Spleen (tissue), 11 donors: ENCODE data around the gene ADAP1. TPM values are rescaled to one million over a fixed set of nuclear protein-coding genes. Genes with fewer than 3 reads are reported as not detected.

ENCODE experiments used
- DNase-seq: peaks from one replicate; pipeline ENCODE4 v3.0.0-alpha.2; 2020
- H3K27ac ChIP-seq, 8 donors: fragments of 200-600 bp; sonication (generic) in 7 of 8; 1 replicate in 4 of 8; 2 replicates in 4 of 8; pipeline versions ENCODE4 v1.5.0 to v1.8.0; 2016 to 2021; ENCODE audit warnings: inconsistent platforms in 4 of 8, mild to moderate bottlenecking in 4 of 8, moderate library complexity in 1 of 8
- H3K27me3 ChIP-seq, 7 donors: fragments of 200-600 bp; sonication (generic) in 6 of 7; replicated peaks in 1 of 7; 1 replicate in 4 of 7; 2 replicates in 3 of 7; pipeline versions ENCODE4 v1.5.0 to v1.8.0; 2016 to 2021; ENCODE audit warnings: inconsistent platforms in 3 of 7, mild to moderate bottlenecking in 1 of 7
- H3K36me3 ChIP-seq, 6 donors: fragments of 200-600 bp; sonication (generic) in 5 of 6; 1 replicate in 4 of 6; 2 replicates in 2 of 6; pipeline versions ENCODE4 v1.5.0 to v1.8.0; 2016 to 2021; ENCODE audit warnings: inconsistent platforms in 2 of 6
- H3K4me1 ChIP-seq, 6 donors: fragments of 200-600 bp; sonication (generic) in 5 of 6; 1 replicate in 3 of 6; 2 replicates in 3 of 6; pipeline versions ENCODE4 v1.5.0 to v1.8.0; 2016 to 2021; ENCODE audit warnings: inconsistent platforms in 3 of 6
- H3K4me3 ChIP-seq, 8 donors: fragments of 200-600 bp; sonication (generic) in 7 of 8; 1 replicate in 4 of 8; 2 replicates in 4 of 8; pipeline versions ENCODE4 v1.5.0 to v1.8.0; 2016 to 2021; ENCODE audit warnings: inconsistent platforms in 4 of 8, mild to moderate bottlenecking in 4 of 8, moderate library complexity in 2 of 8
- H3K9me3 ChIP-seq, 8 donors: fragments of 200-600 bp; sonication (generic) in 7 of 8; 1 replicate in 4 of 8; 2 replicates in 4 of 8; pipeline versions ENCODE4 v1.5.0 to v1.8.0; 2016 to 2021; ENCODE audit warnings: inconsistent platforms in 4 of 8
- POLR2A ChIP-seq, 3 donors: fragments of 450-650 bp; IDR thresholded peaks; one replicate each; pipeline ENCODE4 v1.5.1; 2017; ENCODE audit warnings: antibody characterized with exemption in 3 of 3, mild to moderate bottlenecking in 1 of 3
- POLR2AphosphoS5 ChIP-seq, 3 donors: sonication (generic); formaldehyde crosslinking; IDR thresholded peaks; one replicate each; pipeline ENCODE4 v1.5.1; 2017; ENCODE audit warnings: antibody characterized with exemption in 3 of 3
- WGBS, 5 donors: extraction: QIAGEN DNeasy Blood & Tissue Kit in 3 of 5; methylation state at CpG; one replicate each; pipeline versions ENCODE4 v1.1.5 to v1.1.7; 2013 to 2018; 5-methylcytosine and 5-hydroxymethylcytosine counted together
- intact Hi-C: fragments of 100-400 bp; cut with DNase I; formaldehyde crosslinking; loops from one replicate; pipeline ENCODE4 v1.15.0; 2023; ENCODE audit warnings: low total_unique reads
- polyA plus RNA-seq, 3 donors: library from polyadenylated mRNA; stranded (reverse); fragments of 200-250 nt; gene quantifications; one replicate each; pipeline ENCODE4 v1.2.1, GENCODE V29; 2013
- total RNA-seq, 7 donors: library from RNA; depleted of rRNA in 3 of 7; stranded (reverse); fragments of >200 nt in 3 of 7; fragmentation: NEBNext Ultra II Directional in 4 of 7; extraction: Animal tissue kit (Norgen Biotek cat#: 25700) in 4 of 7; gene quantifications; one replicate each; pipeline versions ENCODE4 v1.1.0 to v1.2.1, GENCODE V29; 2016 to 2021
- TF ChIP-seq, protein P1 (sequence below), 11 experiments: fragments of 200-600 bp in 7 of 11; fragments of 450-650 bp in 4 of 11; sonication (generic) in 4 of 11; IDR thresholded peaks in 8 of 11; conservative IDR thresholded peaks in 3 of 11; 1 replicate in 7 of 11; 2 replicates in 4 of 11; pipeline versions ENCODE4 v1.4.0 to v1.8.0; 2016 to 2021; ENCODE audit warnings: antibody characterized with exemption in 11 of 11, inconsistent platforms in 4 of 11, mild to moderate bottlenecking in 1 of 11
- donor health status: healthy with polysubstance abuse.
- donor health status: DM: no; HTN: no; CAD: no; lungs with moderate emphysema.
- donor health status: DM: no; HTN: no; CAD: no.
- donor health status: Bipolar disorder and iron deficiency.
- donor health status: healthy.
- donor health status: DM: no; HTN: no; CAD: no.
- donor health status: DM: yes; HTN: yes; CAD: no.

ADAP1 gene
- total and polyA plus RNA-seq, 10 donors = 8.7 to 38.6 (median 22.7) TPM

DNA sequence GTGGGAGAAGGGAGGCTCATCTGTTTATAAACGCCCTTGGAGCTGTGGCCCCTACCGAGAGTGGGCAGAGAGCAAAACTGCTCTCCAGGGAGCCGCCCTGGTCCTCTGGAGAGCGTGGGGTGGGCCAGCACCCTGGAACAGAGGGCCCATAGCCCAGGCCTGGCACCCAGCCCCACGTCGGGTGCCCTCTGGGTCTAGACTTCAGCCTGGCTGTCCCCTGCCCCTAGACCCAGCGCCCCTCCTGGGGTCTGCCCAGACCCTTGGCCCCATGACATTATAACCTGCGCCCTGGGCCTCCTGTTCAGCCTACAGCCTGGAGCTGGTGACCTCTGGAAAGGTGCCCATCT lies 53.5 kb downstream of the ADAP1 start:
- WGBS, 5 donors = 75 to 83% (median 77%) methylated on average over 4 to 8 of the region's 8 CpGs
- no peak overlapping the region for H3K4me3 ChIP-seq
- peaks cover 0 to 74% (median 28%) of the 10 kb centered on the region in 6 donors for H3K36me3 ChIP-seq
- intact Hi-C loops = loop anchor here (10.0 kb wide), 1 partner anchor 54 kb away; the partner anchor contains the start of gene ADAP1
- H3K9me3 ChIP-seq = no peaks in the 10 kb centered on the region
- peaks cover 0 to 47% (median 19%) of the 10 kb centered on the region in 6 donors for H3K4me1 ChIP-seq
- H3K27me3 ChIP-seq = peaks cover 0 to 17% (median 0%) of the 10 kb centered on the region in 7 donors
- no peak for TF ChIP-seq POLR2A (IDR thresholded peaks at IDR 0.05)
- TF ChIP-seq POLR2AphosphoS5 (IDR thresholded peaks at IDR 0.05) = no peak
- TF ChIP-seq, protein P1, sequence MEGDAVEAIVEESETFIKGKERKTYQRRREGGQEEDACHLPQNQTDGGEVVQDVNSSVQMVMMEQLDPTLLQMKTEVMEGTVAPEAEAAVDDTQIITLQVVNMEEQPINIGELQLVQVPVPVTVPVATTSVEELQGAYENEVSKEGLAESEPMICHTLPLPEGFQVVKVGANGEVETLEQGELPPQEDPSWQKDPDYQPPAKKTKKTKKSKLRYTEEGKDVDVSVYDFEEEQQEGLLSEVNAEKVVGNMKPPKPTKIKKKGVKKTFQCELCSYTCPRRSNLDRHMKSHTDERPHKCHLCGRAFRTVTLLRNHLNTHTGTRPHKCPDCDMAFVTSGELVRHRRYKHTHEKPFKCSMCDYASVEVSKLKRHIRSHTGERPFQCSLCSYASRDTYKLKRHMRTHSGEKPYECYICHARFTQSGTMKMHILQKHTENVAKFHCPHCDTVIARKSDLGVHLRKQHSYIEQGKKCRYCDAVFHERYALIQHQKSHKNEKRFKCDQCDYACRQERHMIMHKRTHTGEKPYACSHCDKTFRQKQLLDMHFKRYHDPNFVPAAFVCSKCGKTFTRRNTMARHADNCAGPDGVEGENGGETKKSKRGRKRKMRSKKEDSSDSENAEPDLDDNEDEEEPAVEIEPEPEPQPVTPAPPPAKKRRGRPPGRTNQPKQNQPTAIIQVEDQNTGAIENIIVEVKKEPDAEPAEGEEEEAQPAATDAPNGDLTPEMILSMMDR (IDR thresholded peaks at IDR 0.05 in 8 of 11, conservative IDR thresholded peaks at IDR 0.05 in 3 of 11) = no peak
- DNase-seq = no peak
- peak overlapping the region in 7 of 8 donors; percentile 20 to 65 (median 53) for H3K27ac ChIP-seq

- Histone ChIP-seq H3K27ac (peak overlapping the region in 7 of 8 donors; percentile 20 to 65 (median 53)), H3K9me3 (no peaks in the 10 kb centered on the region), H3K36me3 (peaks cover 0 to 79% (median 33%) of the 10 kb centered on the region in 6 donors), H3K27me3 (peaks cover 0 to 17% (median 0%) of the 10 kb centered on the region in 7 donors), H3K4me1 (peaks cover 0 to 47% (median 19%) of the 10 kb centered on the region in 6 donors), H3K4me3 (no peak overlapping the region)
- TF ChIP-seq POLR2A (IDR thresholded peaks at IDR 0.05) (no peak), POLR2AphosphoS5 (IDR thresholded peaks at IDR 0.05) (no peak)
- TF ChIP-seq, protein P1 (IDR thresholded peaks at IDR 0.05 in 8 of 11, conservative IDR thresholded peaks at IDR 0.05 in 3 of 11) = no peak
- no peak for DNase-seq
- intact Hi-C loops = loop anchor here (10.0 kb wide), 1 partner anchor 54 kb away; the partner anchor contains the start of gene ADAP1
- WGBS, 5 donors = 80 to 95% (median 84%) methylated on average over 4 to 26 of the region's 26 CpGs
Measured at GRCh38 chr7:900331-901040, 54.0 kb downstream of the ADAP1 start.

DNA sequence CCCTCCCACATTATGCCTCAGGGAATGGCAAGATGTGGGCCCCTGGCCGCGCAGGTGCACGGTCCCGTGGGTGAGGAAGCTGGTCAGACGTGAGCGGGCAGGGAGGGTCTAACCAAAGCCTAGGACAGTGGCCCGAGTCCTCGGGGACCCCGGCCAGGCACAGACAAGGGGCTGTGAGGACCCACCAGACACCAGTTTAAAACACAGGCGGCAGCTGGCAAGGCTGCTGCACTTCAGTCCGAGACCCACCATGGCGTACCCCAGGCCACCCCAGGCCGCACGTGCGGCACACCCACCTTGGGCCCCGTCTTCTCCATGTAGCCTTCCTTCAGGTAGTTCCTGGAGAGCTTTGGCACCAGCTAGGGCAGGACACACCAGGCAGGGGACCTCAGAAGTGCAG lies 54.7 kb downstream of the ADAP1 start:
- no peak overlapping the region for H3K4me3 ChIP-seq
- H3K27ac ChIP-seq = no peak overlapping the region
- intact Hi-C loops = loop anchor here (10.0 kb wide), 1 partner anchor 55 kb away; the partner anchor contains the start of gene ADAP1
- no peaks in the 10 kb centered on the region for H3K9me3 ChIP-seq
- H3K4me1 ChIP-seq = peaks cover 0 to 47% (median 19%) of the 10 kb centered on the region in 6 donors
- peaks cover 0 to 16% (median 0%) of the 10 kb centered on the region in 7 donors for H3K27me3 ChIP-seq
- peaks cover 0 to 83% (median 40%) of the 10 kb centered on the region in 6 donors for H3K36me3 ChIP-seq
- no peak for DNase-seq
- WGBS, 5 donors = 90 to 97% (median 95%) methylated on average over 16 of the region's 16 CpGs
- TF ChIP-seq, protein P1 (IDR thresholded peaks at IDR 0.05 in 8 of 11, conservative IDR thresholded peaks at IDR 0.05 in 3 of 11) = no peak
- peak in 1 of 3 donors; percentile 17 for TF ChIP-seq POLR2AphosphoS5 (IDR thresholded peaks at IDR 0.05)
